GM12864 (cell line): ENCODE data around the gene ZDHHC13.

ENCODE experiments used
- DNase-seq: peaks from one replicate; pipeline ENCODE4 v3.0.0-alpha.2; 2011; ENCODE audit warnings: low read depth
- H3K4me3 ChIP-seq: 2 replicates; pipeline ENCODE4 v1.5.1; 2011; ENCODE audit warnings: mild to moderate bottlenecking, low read depth, low read length, control low read depth
- TF ChIP-seq, protein P1 (sequence below): IDR thresholded peaks from 2 replicates; pipeline ENCODE4 v1.5.1; 2011; ENCODE audit warnings: low read depth, mild to moderate bottlenecking, moderate library complexity, low read length, control low read depth, inconsistent platforms; ENCODE audit errors: missing control alignments

Gene ZDHHC13

GRCh38 chr11:19216021-19216420 lies 99.1 kb downstream of the ZDHHC13 start:
- no peak for DNase-seq
- TF ChIP-seq, protein P1, sequence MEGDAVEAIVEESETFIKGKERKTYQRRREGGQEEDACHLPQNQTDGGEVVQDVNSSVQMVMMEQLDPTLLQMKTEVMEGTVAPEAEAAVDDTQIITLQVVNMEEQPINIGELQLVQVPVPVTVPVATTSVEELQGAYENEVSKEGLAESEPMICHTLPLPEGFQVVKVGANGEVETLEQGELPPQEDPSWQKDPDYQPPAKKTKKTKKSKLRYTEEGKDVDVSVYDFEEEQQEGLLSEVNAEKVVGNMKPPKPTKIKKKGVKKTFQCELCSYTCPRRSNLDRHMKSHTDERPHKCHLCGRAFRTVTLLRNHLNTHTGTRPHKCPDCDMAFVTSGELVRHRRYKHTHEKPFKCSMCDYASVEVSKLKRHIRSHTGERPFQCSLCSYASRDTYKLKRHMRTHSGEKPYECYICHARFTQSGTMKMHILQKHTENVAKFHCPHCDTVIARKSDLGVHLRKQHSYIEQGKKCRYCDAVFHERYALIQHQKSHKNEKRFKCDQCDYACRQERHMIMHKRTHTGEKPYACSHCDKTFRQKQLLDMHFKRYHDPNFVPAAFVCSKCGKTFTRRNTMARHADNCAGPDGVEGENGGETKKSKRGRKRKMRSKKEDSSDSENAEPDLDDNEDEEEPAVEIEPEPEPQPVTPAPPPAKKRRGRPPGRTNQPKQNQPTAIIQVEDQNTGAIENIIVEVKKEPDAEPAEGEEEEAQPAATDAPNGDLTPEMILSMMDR: no peak
- no peak overlapping the region for H3K4me3 ChIP-seq

GRCh38 chr11:19216709-19217374 lies 99.9 kb downstream of the ZDHHC13 start:
- DNase-seq: no peak
- no peak overlapping the region for H3K4me3 ChIP-seq
- TF ChIP-seq, protein P1: no peak

- no peak overlapping the region for H3K4me3 ChIP-seq
- no peak for DNase-seq
- TF ChIP-seq, protein P1: no peak
Measured at GRCh38 chr11:19218216-19218615, 101.2 kb downstream of the ZDHHC13 start.

GRCh38 chr11:19218786-19219460 lies 102.0 kb downstream of the ZDHHC13 start:
- no peak for DNase-seq
- no peak overlapping the region for H3K4me3 ChIP-seq
- TF ChIP-seq, protein P1: no peak

DNA sequence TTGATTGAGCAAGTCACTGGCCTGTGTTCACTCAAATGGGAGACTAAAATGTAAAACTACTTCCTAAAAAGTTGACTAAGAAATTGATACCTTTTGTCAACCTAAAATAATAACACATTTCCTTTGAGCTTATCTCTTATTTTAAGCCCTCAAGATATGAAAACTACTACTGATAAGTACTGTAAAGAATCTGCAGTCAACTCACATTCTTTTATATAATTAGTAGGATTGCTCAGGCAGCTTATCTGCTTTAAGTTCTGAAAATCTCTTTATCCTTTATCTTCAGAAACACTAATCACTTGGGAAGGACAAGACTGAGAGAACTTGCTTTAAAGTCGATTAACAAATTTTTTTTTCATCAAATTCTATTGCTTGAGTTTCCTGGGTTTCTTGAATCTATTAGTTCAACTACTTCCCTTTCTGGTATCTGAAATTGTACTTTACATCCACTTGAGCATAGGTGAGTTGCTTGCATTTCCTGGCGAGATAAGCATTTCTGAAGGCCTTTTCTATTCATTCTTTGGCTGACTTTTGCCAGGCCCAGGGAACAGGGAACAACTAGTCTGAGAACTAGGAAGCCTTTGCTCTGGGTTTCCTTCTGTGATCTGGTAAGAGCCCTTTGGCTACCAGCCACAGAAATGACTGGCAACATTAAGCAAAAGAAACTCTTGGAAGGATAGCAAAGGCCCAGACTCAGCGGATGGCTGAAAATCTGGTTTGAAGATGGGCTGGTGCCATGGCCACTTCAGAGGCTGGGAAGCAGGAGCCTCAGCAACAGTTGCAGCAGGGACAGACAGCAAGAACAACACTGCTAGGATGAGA lies 104.1 kb downstream of the ZDHHC13 start:
- TF ChIP-seq, protein P1: no peak
- H3K4me3 ChIP-seq: no peak overlapping the region
- DNase-seq: no peak

DNA sequence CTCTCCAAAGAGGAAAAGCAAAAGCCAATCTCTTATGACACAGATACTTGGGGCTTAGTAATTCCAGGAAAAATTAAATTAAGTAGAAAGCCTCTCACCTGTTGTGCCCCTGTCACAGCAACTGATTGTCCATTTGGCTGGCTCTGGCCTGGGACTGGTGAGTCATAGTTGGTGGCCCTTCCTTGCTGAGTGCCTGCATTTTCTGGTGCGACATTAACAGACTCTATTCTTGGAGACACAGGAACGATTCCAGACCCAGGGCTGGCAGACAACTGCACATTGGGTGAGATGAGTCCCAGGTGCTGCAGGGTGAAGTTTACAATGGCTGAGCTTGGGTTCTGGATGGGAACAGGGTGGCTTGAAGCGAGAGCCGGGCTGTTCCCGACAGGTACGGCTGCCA lies 108.2 kb downstream of the ZDHHC13 start:
- H3K4me3 ChIP-seq: no peak overlapping the region
- no peak for DNase-seq
- TF ChIP-seq, protein P1: no peak
